ENCODE results near the gene KIRREL1.

DNA sequence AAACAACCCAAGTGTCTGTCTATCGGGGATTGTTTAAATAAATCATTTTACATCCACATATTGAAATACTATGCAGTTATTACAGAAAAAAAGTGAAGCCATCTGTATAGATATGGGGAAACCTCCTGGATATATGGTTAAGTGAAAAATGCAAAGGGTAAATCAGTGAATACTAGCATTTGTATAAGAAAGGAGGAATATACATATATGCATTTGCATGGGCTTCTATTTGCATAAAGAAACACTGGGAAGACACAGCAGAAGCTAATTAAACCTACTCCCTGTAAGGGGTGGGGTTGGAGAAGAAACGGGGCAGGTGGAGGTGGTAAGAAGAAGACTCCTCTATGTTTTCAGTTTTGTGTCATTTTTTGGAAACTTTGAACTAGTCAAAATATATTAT, 16.6 kb upstream of the KIRREL1 start:
- TF ChIP-seq, protein P1, sequence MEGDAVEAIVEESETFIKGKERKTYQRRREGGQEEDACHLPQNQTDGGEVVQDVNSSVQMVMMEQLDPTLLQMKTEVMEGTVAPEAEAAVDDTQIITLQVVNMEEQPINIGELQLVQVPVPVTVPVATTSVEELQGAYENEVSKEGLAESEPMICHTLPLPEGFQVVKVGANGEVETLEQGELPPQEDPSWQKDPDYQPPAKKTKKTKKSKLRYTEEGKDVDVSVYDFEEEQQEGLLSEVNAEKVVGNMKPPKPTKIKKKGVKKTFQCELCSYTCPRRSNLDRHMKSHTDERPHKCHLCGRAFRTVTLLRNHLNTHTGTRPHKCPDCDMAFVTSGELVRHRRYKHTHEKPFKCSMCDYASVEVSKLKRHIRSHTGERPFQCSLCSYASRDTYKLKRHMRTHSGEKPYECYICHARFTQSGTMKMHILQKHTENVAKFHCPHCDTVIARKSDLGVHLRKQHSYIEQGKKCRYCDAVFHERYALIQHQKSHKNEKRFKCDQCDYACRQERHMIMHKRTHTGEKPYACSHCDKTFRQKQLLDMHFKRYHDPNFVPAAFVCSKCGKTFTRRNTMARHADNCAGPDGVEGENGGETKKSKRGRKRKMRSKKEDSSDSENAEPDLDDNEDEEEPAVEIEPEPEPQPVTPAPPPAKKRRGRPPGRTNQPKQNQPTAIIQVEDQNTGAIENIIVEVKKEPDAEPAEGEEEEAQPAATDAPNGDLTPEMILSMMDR (IDR thresholded peaks at IDR 0.05; ENCODE audit: insufficient read depth, low read depth, low read length) = no peak
- no peak for TF ChIP-seq EZH2 (IDR thresholded peaks at IDR 0.05; ENCODE audit: insufficient read depth, low read length)
